Measurements from ENCODE around the gene NCOA3. TPM values are rescaled to one million over a fixed set of nuclear protein-coding genes. Genes with fewer than 3 reads are reported as not detected.

NCOA3 gene
- total RNA-seq, 1 donor from 2014 or later = 25.5 TPM

GRCh38 chr20:47696856-47697255, 195.2 kb downstream of the NCOA3 start:
- FAIRE-seq = no peak
- Histone ChIP-seq H3K27me3 (ENCODE audit: control insufficient read depth, insufficient read depth, low read length) (no peaks in the 10 kb centered on the region), H3K36me3 (ENCODE audit: control insufficient read depth, insufficient read depth, low read length) (peaks cover 3% of the 10 kb centered on the region), H3K4me3 (ENCODE audit: low read depth, low read length) (no peak overlapping the region)
- TF ChIP-seq, protein P1, sequence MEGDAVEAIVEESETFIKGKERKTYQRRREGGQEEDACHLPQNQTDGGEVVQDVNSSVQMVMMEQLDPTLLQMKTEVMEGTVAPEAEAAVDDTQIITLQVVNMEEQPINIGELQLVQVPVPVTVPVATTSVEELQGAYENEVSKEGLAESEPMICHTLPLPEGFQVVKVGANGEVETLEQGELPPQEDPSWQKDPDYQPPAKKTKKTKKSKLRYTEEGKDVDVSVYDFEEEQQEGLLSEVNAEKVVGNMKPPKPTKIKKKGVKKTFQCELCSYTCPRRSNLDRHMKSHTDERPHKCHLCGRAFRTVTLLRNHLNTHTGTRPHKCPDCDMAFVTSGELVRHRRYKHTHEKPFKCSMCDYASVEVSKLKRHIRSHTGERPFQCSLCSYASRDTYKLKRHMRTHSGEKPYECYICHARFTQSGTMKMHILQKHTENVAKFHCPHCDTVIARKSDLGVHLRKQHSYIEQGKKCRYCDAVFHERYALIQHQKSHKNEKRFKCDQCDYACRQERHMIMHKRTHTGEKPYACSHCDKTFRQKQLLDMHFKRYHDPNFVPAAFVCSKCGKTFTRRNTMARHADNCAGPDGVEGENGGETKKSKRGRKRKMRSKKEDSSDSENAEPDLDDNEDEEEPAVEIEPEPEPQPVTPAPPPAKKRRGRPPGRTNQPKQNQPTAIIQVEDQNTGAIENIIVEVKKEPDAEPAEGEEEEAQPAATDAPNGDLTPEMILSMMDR (IDR thresholded peaks at IDR 0.05; ENCODE audit: insufficient read depth, low read length, severe bottlenecking) = no peak
- no peak for DNase-seq (ENCODE audit: low read depth)

- peaks cover 3% of the 10 kb centered on the region for H3K36me3 ChIP-seq (ENCODE audit: control insufficient read depth, insufficient read depth, low read length)
- peak; percentile 7 for FAIRE-seq
- no peak overlapping the region for H3K4me3 ChIP-seq (ENCODE audit: low read depth, low read length)
These were observed 196.5 kb downstream of the NCOA3 start for GRCh38 chr20:47698142-47698541.

GRCh38 chr20:47699818-47700217, 198.1 kb downstream of the NCOA3 start:
- Histone ChIP-seq H3K36me3 (ENCODE audit: control insufficient read depth, insufficient read depth, low read length) (peaks cover 3% of the 10 kb centered on the region), H3K4me3 (ENCODE audit: low read depth, low read length) (no peak overlapping the region), H3K27me3 (ENCODE audit: control insufficient read depth, insufficient read depth, low read length) (no peaks in the 10 kb centered on the region)
- TF ChIP-seq, protein P1 (IDR thresholded peaks at IDR 0.05; ENCODE audit: insufficient read depth, low read length, severe bottlenecking) = no peak
- DNase-seq (ENCODE audit: low read depth) (no peak), FAIRE-seq (no peak)

More at GRCh38 chr20:47698142-47698541, 196.5 kb downstream of the NCOA3 start:
- no peak for DNase-seq (ENCODE audit: low read depth)
- no peaks in the 10 kb centered on the region for H3K27me3 ChIP-seq (ENCODE audit: control insufficient read depth, insufficient read depth, low read length)
- TF ChIP-seq, protein P1 (IDR thresholded peaks at IDR 0.05; ENCODE audit: insufficient read depth, low read length, severe bottlenecking) = no peak

- FAIRE-seq = no peak
- TF ChIP-seq, protein P1 (IDR thresholded peaks at IDR 0.05; ENCODE audit: insufficient read depth, low read length, severe bottlenecking) = no peak
- Histone ChIP-seq H3K4me3 (ENCODE audit: low read depth, low read length) (no peak overlapping the region), H3K27me3 (ENCODE audit: control insufficient read depth, insufficient read depth, low read length) (no peaks in the 10 kb centered on the region), H3K36me3 (ENCODE audit: control insufficient read depth, insufficient read depth, low read length) (peaks cover 3% of the 10 kb centered on the region)
- DNase-seq (ENCODE audit: low read depth) = no peak
These were observed 198.6 kb downstream of the NCOA3 start for GRCh38 chr20:47700327-47700726.

DNA sequence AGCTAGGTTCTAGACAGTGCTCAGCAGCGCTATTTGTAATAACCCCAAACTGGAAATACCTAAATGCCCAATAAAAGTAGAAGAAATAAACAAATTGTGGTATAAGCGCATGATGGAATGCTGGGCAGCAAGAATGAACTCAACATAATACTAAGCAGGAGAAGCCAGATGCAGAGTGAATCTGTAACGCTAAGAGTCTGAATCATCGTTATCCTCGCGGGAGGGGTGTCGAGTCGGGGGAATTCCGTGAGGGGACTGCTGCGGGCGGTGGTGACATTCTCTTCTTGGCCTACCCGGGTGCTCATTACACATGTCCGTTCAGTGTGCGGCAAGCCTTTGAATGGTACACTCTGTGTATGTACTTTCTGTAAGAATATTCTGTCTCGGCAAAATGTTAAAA, 199.9 kb downstream of the NCOA3 start:
- Histone ChIP-seq H3K36me3 (ENCODE audit: control insufficient read depth, insufficient read depth, low read length) (peaks cover 3% of the 10 kb centered on the region), H3K4me3 (ENCODE audit: low read depth, low read length) (no peak overlapping the region), H3K27me3 (ENCODE audit: control insufficient read depth, insufficient read depth, low read length) (no peaks in the 10 kb centered on the region)
- TF ChIP-seq, protein P1 (IDR thresholded peaks at IDR 0.05; ENCODE audit: insufficient read depth, low read length, severe bottlenecking) = no peak
- no peak for FAIRE-seq
- DNase-seq (ENCODE audit: low read depth) = no peak

DNA sequence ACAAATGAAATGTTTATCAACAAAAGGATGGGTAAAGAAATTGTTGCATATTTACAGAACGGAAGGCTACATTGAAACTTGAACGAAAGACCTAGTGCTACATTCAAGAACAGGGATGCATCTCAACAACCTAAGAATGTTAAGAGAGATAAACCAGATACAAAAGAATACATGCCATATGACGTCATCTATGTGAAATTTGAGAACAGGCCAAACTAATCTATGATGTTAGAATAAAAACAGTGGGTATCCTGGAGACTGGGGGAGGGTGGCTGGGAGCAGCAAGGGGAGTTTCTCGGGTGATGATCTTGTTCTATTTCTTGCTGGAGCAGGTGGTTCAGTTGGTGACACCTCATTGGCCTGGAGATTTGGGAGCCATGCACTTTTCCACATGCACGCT, 202.1 kb downstream of the NCOA3 start:
- TF ChIP-seq, protein P1 (IDR thresholded peaks at IDR 0.05; ENCODE audit: insufficient read depth, low read length, severe bottlenecking) = no peak
- Histone ChIP-seq H3K4me3 (ENCODE audit: low read depth, low read length) (no peak overlapping the region), H3K36me3 (ENCODE audit: control insufficient read depth, insufficient read depth, low read length) (peaks cover 3% of the 10 kb centered on the region), H3K27me3 (ENCODE audit: control insufficient read depth, insufficient read depth, low read length) (no peaks in the 10 kb centered on the region)
- no peak for FAIRE-seq
- no peak for DNase-seq (ENCODE audit: low read depth)

Data from bronchial epithelial cell (primary cell).